DMS53 treated with DMSO at 0.1 percent for 48 hours (cell line): ENCODE results near the gene CYFIP1.

Source experiments
- DNase-seq: peaks from one replicate; lab custom pipeline; 2025; ENCODE audit not compliant: unreplicated experiment; lab: John Stamatoyannopoulos, UW

The CYFIP1 gene

GRCh38 chr15:22969489-22969888 lies 10.7 kb downstream of the CYFIP1 start:
- no peak for DNase-seq

DNA sequence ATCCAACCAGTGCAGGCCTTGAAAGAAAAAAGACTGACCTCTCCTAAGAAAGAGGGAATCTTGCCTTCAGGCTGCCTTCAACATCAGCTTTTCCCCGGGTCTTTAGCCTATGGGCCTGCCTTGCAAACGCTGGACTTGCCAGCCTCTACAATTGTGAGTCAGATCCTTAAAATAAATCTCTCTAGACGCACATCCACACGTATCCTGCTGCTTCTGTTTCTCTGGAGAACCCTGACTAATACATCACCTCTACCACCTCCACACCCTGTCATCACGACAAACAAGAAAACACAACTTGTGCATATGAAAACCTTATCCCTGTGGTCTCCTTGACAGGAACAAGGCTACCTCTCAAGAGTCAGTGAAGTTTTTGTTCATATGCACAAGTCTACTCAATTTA lies 11.8 kb downstream of the CYFIP1 start:
- no peak for DNase-seq

GRCh38 chr15:22967084-22967770 lies 12.9 kb downstream of the CYFIP1 start:
- DNase-seq: no peak

- no peak for DNase-seq
These were observed 13.7 kb downstream of the CYFIP1 start for GRCh38 chr15:22966321-22967083.

DNA sequence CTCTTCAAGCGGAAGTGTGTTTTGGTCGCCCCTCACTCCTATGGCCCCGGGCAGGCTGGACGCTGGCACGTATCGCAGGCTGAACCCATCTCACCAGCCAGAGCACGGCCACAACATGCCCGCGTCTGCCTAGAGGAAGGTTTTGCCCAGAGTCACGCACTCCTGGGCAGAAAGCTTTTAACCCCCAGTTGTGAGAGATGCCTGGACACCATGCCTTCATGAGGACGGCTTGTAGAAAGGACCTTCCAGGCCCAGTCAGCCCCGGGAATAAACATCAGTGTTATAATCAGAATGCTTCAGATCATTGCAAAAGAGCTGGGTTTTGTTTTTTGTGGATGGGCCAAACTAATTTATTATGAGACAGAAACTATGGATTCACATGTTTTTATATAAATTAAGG lies 16.5 kb downstream of the CYFIP1 start:
- DNase-seq: no peak

DNA sequence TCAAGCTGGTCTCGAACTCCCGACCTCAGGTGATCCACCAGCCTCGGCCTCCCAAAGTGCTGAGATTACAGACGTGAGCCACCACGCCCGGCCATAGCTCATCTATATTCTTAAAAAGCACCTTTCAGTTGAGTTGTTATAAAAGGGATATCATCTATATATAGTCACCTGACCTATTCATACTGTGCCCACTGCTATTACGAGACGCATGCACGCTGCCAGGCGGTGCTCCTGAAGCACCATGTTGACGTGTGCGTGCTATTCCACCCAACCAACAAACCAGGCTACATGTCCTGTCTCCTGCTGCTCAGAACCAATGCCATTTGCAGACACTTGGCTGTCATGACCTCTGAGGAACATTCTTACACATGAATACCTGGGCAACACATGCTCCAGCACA lies 17.6 kb downstream of the CYFIP1 start:
- no peak for DNase-seq

DNA sequence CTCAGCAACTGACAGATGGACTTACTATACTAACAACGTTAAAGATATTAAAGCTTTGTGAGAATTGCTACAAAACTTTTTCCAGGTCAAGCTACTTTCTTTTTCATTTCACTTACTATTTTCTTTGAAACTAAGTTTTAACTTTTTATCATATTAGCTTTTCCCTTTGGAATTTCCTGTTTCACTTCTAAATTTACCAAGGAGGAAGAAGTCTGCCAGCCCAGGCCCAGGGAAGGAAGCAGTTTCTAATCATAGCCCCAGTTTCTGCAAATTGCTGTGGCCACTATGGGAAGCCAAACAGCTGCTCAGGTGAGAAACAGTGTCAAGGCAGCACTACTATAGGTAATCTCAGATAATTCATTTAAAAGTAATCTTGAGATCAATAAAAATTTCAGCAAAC lies 18.4 kb downstream of the CYFIP1 start:
- DNase-seq: no peak

GRCh38 chr15:22960556-22960955 lies 19.6 kb downstream of the CYFIP1 start:
- no peak for DNase-seq

- DNase-seq: no peak
These were observed 20.0 kb downstream of the CYFIP1 start for GRCh38 chr15:22960126-22960525.

DNA sequence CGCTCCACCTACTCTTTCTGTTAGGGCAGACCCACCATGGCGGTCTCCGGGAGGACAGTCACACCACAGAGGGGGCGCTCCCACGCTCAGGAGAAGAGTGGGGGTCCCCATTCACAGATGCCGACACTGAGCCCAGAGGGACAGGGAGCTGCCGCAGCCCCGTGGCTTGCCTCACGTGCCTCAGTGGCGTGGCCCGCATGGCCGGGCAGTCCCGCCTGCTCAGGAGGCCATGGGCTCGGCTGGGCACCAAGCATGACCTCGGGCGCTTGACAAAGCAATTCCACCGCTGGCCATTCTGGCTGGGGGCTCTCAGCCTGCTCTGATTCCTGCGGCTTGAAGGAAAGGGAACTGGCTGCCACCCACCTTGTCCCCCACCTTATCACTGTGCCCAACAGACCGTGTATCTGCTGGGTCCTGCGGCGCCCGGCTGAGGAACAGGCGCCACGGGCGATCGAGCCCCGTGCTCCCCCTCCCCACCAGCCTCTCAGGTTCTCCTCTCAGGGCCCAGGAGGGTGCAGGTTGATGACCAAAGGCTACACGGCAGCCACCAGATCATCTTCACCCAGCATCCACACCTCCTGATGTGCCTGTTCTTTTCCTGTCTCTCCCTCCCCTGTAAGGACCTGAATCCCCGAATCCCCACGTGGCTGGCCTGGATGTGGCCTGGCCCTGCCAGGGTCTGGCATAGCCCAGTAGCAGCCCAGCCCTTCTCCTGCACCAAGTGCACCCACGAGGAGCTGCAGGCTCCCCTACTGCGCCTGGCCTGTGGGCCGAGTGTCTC lies 20.7 kb downstream of the CYFIP1 start:
- no peak for DNase-seq

DNA sequence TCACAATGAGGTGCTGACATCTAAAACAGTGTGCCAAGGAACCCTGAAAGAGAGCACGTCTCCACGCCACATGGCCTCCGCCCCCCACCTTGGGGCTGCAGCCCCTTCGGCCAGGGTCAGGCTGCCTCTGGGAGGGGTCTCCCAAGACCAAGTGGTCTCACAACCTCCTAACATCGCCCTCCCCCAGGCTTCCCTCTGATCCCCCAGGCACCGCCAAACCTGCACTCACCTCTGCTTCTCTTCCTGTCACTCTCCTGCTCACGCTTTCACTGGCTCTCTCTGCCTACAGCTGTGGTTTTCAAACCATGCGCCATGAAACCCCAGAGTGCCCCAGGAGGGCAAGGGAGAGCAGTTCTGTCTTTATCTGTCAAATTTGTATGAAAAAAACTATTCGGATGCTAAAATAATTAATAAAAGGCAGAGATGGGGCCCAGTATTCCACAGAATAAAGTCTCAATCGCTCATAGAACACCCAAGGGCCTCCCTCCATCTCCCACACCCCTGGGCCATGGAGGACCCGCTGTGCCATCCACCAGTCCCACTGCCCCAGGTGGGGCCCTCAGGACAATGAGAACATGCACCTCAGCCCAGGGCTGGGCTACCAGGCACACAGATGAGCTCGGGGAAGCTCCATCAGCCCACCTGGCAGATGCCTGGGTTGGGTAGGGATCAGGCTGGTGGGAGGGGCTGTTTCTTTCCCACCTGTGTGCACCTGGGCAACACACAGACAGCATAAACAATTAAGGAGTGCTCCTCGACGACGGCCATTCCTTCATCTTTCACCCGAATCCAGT lies 21.5 kb downstream of the CYFIP1 start:
- no peak for DNase-seq

DNA sequence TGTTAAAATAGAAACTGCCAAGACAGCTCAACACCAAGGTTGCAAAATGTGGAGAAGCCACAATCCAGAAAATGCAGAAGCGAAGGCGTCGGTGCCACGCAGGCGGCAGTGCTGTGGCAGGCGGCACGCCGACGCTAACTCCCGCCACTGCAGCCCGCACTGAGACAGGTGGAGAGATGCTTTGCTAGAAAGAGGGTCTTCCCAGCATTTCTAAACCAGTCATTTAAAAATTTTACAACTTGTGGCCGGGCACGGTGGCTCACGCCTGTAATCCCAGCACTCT lies 23.2 kb downstream of the CYFIP1 start:
- DNase-seq: no peak

GRCh38 chr15:22956257-22956977 lies 23.8 kb downstream of the CYFIP1 start:
- DNase-seq: no peak

DNA sequence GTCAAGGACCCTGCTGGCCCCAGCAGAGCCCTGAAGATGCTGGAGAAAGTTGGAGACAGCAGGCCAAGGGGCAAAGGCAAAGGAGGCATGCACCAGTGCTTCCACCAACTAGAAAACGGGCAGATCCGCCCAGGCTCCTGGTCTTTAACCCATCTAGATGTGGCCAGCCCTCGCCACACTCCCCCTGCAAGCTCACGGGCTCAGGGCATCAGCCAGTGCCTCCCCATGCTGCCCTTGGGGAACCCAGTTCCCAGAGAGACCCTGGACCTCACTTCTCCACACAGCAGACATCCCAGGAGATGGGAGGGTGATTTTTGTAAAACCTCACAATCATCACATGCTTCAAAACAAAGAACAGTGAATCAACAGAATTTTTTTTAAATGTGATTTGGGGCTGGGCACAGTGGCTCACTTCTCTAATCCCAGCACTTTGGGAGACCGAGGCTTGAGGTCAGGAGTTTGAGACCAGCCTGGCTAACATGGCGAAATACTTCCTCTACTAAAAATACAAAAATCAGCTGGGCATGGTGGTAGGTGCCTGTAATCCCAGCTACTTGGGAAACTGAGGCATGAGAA lies 24.5 kb downstream of the CYFIP1 start:
- no peak for DNase-seq

DNA sequence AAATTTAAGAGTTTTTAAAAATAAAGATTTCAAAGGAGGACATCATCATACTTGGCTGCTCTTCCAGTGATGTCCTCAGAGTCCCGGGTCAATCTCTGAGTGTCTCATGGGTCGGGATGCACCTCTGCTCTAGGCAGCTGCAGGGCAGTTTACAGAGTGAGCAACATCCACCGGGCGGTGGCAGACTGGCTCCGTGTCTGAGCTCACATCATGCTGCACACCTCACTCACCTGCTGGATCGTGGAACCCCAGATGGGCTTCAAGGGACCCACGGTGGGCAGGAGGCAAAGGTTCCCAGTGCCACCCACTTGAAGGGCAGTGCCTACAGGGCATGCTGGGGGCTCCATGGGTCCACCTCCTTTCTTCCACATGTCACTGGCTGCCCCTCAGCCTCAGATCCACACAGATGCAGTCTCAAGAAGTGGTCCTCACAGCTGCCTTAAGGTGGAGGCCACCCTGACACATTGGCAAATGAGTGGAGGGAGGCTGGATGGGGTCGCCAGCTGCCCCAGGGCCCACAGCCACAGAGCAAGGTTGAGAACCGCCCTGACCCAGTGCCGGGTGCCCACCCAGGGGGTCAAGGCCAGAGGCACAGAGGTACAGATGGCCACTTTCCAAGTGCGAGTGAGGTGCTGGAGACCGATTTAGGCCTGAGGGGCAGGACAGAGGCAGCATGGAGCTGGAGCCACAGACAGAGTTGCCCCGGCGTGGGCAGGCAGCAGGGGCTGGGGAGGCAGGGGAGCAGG lies 25.2 kb downstream of the CYFIP1 start:
- DNase-seq: no peak

GRCh38 chr15:22954326-22954725 lies 25.8 kb downstream of the CYFIP1 start:
- DNase-seq: no peak

GRCh38 chr15:22952796-22953579 lies 27.2 kb downstream of the CYFIP1 start:
- no peak for DNase-seq

GRCh38 chr15:22951381-22952280 lies 28.5 kb downstream of the CYFIP1 start:
- no peak for DNase-seq
